Germinal center (tissue), 1 donor: ENCODE measurements around the gene HOXD1.

Source experiments
- DNase-seq: peaks from one replicate; pipeline ENCODE4 v3.0.0; 2012; ENCODE audit warnings: mixed read lengths, low spot score

The HOXD1 gene

DNA sequence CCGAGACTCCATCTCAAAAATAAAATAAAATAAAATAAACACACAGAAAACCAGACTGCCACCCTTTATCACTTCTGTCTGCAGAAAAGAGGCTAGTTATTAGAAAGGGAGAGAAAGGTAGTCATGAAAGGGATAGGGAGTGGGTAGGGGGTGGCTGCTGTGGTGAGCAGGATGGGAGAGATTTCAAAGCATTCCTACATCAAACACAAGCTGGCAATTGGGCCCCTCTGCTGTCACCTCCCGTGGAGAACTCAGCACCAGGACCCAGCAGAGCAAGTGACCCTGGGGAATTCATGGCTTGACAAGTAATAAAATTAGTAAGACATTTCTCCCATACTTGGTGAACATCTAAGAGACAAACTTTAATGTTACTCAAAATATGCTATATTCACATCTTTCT, 3.7 kb upstream of the HOXD1 start:
- DNase-seq: no peak

DNA sequence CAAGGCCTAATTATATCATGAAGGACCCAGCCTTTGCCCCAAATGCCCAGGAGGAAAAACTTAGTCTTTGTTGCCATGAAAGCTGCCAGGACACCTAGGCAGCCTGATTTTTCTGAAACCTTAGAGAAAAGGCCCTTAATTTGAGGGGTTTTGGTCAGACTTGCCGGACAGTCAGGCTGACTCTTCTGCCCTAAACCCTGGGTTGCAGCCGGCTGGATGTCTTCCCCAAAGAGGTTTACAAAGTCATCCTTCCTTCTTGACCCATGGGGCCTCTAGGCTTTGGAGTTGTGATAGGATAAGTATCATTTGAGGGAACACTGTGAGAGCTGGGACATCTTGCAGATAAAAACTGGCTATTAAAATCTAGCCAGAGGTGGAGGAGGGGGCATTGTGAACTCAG, 2.4 kb upstream of the HOXD1 start:
- no peak for DNase-seq

DNA sequence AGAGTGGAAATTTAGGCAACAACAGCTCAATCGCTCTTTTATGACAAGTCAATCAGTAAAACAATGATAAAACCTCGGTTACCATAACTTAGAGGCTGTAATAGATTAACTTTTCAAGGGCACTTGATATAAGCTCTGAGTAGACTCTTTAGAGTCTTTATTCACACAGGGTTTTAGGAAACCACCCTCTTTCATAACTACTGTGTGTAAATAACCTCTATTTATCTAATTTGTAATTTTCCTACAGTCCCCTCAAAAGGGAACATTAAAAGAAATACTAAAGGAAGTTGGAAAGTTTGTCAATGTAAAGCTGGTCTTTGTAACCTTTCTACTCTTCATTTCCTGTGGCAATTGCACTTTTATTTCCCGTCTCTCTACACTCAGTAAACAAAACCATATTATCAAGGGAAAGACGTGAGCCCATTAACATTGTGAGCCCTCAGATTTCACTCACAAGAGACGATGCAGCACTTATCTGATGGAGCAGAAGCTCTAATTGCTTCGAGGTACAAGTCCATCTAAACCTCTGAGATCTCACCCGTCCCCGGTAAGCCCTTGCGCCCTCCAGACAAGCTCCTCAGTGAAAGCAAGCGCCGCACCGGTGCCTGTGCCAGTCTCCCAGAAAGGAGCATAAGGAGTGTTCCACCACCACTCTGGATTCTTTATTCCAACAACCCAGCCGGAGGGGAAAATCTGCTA, 1.1 kb upstream of the HOXD1 start:
- no peak for DNase-seq

DNA sequence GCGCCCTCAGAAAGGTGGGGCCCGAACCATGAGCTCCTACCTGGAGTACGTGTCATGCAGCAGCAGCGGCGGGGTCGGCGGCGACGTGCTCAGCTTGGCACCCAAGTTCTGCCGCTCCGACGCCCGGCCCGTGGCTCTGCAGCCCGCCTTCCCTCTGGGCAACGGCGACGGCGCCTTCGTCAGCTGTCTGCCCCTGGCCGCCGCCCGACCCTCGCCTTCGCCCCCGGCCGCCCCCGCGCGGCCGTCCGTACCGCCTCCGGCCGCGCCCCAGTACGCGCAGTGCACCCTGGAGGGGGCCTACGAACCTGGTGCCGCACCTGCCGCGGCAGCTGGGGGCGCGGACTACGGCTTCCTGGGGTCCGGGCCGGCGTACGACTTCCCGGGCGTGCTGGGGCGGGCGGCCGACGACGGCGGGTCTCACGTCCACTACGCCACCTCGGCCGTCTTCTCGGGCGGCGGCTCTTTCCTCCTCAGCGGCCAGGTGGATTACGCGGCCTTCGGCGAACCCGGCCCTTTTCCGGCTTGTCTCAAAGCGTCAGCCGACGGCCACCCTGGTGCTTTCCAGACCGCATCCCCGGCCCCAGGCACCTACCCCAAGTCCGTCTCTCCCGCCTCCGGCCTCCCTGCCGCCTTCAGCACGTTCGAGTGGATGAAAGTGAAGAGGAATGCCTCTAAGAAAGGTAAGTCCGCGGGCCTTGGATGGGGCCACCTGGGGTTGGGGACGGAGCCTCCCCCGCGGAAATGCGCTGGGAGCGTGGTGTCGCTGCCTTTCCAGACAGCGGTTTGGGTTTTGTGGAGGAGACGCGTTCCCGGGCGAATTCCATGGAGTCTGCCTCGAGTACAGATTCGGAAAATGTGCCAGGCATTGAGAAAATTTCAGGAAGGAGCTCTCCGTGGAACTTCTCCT, 559 bp downstream of the HOXD1 start:
- peak; percentile 18 for DNase-seq

DNA sequence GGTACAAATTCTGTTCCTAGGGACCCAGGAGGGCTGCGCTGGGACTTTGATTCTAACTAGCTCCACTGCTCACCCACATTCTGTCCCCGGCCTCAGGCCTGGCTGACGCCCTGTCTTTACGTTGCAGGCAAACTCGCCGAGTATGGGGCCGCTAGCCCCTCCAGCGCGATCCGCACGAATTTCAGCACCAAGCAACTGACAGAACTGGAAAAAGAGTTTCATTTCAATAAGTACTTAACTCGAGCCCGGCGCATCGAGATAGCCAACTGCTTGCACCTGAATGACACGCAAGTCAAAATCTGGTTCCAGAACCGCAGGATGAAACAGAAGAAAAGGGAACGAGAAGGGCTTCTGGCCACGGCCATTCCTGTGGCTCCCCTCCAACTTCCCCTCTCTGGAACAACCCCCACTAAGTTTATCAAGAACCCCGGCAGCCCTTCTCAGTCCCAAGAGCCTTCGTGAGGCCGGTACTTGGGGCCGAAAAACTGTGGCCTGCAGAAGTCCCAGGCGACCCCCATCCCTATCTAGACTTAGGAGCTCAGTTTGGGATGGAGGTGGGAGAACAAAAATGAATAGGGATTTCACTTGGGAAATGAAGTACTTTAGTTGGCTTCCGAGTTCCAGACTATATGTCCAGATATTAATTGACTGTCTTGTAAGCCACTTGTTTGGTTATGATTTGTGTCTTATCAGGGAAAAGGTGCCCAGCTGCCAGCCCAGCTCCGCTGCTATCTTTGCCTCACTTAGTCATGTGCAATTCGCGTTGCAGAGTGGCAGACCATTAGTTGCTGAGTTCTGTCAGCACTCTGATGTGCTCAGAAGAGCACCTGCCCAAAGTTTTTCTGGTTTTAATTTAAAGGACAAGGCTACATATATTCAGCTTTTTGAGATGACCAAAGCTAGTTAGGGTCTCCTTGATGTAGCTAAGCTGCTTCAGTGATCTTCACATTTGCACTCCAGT, 1.5 kb downstream of the HOXD1 start:
- no peak for DNase-seq

DNA sequence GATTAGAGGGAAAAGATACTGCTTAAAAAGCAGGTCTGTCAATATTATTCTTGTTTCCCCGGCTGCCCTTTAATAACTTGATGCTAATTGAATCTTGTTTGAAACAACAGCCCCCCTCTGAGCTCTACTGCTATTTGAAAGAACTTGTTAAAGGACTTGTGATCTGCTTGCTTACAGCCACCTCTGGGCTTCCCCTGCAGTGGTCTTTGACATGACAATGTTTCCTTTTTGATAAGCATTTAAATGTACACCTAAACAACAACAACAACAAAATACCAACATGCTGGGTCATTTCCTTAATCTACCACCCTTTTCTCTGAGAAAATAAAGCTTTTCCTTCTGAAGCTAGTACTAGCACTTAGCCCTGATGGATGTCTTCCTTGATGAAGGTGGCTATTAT, 3.9 kb downstream of the HOXD1 start:
- no peak for DNase-seq

DNA sequence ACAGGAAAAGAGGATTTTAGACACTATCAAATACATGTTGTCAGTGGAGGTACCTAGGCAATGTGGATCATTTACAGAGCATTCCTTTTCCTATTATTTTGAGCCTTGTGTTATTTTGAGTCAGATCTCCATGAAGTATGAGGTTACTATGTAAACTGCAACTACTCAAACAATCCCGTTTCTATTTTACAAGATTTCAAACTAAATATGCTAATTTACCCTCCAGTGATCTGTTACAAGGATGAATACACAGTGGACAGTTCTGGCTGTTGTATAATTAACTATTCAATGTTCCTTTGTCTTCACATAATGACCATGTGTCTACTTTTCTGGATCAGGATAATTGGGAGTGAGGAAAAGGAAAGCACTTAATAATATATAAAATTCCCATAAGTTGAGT, 4.6 kb downstream of the HOXD1 start:
- no peak for DNase-seq

DNA sequence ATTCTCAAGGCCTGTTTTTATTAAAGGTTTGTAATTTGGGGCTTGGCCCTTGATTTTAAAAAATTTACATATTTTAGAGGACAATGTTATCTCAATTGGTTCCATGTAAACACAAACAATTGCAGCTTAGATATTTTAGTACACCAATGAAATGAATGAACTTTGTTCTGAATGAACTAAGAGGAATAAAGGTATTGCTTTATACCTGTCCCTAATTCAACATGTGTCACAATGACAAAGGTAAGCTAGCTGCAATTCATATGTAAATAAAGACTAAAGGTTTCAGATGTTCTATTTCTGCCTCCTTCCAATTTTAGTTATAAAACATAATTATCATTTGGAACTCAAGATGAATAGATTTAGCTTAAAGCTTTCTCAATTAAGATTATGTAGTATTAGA, 11.4 kb downstream of the HOXD1 start:
- DNase-seq: no peak

DNA sequence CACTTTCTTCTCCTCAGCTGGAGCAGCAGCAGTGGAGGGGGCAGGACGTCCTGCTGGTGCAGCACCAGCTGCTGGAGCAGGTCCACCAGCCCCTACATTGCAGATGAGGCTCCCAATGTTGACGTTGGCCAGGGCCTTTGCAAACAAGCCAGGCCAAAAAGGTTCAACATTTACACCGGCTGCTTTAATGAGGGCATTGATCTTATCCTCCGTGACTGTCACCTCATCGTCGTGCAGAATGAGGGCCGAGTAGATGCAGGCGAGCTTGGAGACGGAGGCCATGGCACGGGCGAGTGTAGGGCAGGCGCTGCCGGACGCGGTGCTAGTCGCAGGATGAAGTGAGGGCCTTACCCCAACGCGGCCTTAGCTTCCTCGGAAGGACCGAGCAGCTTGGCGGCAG, 12.5 kb downstream of the HOXD1 start:
- DNase-seq: no peak

DNA sequence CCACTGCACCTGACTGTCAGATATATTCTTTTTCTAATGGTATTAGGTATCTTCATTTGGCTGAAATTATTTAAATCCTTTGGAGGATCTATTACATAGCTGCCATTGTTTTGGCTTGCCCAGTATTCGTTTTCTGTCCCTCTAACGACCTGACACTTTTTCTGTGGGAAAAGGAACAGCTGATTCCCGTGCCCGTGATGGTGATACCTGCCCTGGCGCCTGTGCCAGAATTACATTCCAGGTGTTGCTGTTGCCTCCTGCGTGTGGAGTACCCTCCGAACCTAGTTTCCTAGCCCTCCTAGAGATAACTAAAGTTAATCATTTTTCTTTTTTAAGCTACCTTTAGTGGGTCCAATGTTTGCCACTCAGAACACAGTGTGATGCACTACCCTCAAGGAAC, 14.0 kb downstream of the HOXD1 start:
- no peak for DNase-seq

DNA sequence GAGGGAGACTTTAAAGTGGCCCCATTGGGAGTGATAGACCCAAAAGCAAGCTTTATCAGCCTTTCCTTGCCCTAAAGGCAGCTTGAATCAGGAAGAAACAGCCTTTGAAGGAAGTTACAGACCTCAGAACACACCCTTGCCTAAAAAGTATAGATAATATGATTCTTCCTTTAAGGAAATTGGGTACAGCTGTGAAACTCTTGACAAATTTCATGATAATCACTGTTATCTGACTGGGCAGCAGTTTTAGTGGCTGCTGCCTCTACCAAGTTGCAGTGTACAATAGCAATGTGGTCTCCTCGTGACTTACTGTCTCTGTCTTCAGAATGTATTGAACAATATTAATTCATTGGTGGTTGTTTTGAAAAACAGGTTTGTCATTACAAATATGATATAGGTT, 16.7 kb downstream of the HOXD1 start:
- DNase-seq: no peak

DNA sequence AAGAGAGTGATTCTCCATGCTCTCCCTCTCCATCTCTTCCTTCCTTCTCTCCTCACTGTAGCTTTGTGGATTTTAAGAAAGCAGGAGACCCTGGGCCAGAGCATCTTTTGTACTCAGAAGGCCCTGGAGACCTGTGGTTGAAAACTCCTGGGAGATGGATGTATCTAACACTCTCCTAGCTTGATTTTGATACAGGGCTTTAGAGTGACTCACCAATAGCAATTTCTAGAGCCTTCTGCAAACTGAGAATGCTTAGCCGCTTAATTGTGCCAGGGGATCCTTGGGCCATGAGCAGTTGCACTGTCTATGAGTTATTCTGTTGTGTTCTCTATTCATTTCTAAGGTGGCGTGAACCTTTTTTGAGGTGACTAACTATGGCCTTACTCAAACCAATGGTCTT, 17.7 kb downstream of the HOXD1 start:
- no peak for DNase-seq

DNA sequence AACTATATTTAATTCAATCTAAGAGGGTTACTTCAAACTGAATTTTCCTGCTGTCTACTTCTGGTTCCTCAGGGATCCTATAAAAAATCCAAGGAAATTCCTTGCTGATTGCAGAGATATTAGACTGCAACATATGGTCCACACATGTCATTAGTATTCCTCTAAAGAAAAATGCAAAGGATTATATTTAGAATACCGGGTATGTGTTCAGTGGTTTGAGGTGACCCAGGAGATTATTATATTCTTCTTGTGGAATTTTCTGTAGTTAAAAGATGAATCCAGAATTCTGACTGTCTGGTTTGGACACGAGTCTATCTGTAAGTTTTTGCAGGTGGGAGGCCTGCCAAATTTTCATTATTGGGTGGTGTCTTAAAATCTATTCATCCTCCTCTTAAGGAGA, 18.2 kb downstream of the HOXD1 start:
- DNase-seq: no peak

DNA sequence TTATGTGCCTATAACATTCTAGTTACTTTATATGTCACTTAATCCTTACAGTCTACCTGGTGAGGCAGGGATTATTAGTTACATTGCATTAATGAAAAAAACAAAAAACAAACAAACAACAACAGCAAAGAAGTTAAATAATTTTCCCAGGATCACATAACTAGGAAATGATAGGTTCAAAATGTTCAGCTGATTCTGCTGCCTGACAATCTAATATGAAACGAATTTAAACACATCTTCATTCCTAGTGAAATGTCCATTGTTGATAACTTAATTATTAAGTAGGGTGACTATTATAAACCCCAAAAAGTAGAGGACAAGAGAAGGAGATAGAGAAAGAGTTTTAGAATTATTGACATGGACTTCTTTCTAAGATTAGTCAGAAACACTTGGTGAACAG, 22.6 kb downstream of the HOXD1 start:
- DNase-seq: no peak

DNA sequence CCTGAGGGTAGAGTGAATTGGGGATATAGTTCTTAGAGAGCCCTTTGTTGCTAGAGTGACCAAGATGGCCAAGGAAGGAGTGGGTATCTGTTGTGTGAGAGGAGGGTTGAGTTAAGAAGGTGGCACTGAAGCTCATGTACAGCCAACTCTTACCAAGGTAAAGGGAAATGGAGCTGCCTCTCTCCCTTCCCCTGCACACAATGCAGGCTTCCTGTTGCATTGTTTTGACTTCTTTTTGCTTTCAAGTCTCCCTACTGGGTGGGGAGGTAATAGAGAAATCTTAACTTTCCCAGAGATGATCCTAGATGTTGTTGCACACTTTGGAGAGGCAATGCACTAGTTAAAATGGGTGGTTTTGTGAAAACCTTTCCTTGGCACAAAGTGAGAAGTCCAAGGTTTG, 23.8 kb downstream of the HOXD1 start:
- no peak for DNase-seq

DNA sequence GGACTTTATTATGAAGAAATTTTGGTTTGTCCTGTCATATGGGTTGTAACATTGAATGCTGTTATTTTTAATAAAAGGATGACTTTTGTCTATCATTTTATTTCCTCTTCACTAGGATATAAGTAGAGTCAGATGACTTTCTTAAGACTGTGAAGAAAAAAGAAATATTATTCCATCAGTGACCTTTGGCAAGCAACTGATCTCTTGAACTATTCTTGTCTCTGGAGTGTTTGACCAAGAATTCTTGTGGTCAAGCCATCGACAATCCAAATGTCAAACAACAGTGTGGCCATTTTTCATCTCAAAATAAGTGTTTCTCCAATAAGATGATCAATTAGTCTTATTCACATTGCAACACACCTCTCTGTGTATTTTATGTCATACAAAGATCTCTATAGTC, 24.9 kb downstream of the HOXD1 start:
- DNase-seq: no peak

DNA sequence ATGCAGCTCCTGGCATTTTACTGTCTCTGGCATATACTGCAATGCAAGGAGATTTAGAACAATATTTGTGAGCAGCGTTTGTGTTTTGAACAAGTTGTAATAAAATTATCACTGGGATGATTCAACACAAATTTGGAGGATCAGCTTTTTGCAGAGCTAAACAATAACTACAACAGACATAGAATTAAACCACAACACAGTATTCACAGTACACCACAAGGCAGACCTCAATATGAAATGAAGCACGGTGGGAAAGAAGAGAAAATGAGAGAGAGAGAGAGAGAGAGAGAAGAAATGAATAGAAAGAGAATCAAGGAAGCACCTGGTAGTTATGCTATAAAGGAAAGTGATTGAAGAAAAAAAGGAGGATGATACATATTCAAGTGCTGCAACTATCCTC, 39.4 kb downstream of the HOXD1 start:
- DNase-seq: no peak

DNA sequence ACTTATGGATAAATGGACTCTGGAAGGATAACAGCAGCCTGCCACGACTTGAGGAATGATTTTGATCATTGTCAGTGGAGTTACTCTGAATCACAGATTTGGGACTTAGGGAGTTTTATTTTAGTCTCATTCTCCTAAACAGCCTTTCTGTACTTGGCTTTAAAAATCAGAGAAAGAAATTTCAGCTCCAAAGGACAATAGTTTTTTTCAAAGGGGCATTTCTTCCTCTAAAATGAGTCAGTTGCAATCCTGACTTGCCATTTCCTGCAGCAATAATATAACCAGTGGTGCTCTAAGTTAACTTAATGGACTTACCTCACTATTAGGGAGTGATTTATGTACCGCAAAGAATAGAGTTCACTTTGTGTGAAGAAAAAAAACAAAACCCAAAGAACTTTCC, 45.7 kb downstream of the HOXD1 start:
- no peak for DNase-seq

DNA sequence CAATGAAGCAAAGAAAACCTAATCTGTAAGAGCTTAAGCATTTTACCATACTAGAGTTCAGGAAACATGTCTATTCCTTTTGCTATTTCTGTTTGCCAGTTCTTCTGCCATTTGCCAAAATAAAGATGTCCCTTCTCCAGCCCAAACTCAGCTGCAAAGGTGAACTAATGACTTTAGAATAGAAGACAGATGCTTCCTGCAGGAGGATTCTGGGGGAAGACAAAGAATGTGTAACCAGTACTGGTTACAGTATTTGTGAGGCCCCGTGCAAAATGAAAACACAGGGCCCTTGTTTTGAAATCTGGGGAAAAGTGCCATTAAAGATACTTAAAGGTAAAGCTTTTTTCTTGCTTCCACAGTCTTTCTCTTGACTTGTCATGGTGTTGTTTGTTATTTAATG, 46.5 kb downstream of the HOXD1 start:
- no peak for DNase-seq

DNA sequence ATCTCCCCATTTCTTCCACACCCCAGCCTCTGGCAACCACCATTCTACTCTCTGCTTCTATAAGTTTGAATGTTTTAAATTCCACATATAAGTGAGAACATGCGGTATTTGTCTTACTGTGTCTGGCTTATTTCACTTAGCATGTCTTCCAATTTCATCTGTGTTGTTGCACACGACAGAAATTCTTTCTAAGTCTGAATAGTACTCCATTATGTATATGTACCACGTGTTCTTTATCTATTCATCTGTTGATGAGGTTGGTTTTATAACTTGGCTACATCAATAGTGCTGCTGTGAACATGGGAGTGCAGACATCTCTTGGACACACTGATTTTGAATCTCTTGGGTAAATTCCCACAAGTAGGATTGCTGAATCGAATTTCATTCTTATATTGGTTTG, 49.0 kb downstream of the HOXD1 start:
- no peak for DNase-seq

DNA sequence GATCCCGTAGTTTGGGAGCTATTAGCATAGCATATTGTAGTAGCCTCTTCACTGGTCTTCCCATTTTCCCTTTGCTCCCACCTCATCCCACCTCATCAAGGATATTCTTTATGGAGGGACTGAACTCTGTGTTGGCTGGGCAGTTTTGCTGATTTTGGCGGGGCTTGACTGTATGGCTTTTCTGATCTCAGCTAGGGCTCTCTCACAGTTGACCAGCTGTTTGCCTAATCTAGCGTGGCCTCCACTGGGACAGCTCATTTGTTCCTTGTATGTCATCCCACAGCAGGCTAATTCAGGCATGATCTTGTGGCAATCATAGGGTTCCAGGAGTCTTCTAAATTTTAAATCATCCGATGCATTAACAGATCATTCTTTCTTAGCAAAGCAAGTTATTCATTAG, 50.6 kb downstream of the HOXD1 start:
- DNase-seq: no peak

DNA sequence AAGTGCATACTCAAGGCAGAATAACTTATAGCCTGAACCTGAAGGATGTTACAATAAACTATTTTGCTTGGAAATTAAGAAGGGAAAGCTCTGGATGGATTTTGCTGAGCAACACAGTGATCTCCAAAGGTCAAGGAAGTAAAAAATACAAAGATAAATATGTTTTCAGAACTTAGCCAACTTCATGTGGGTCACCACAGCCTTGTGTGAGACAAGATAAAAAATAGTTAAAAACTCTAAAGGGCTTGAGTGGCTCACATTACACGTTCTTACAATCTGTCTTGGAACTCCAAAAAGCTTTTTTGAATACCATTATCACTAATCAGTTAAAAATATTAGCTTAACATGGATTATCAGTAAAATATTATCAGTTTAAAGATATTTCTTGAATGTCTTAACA, 51.8 kb downstream of the HOXD1 start:
- DNase-seq: no peak
